Fibroblast of peridontal ligament (primary cell): ENCODE measurements around the gene IL2.
A peak's percentile ranks its signal among the peaks of the same experiment; 100 is the strongest.

Experiments
- DNase-seq: peaks from one replicate; pipeline ENCODE4 v3.0.0-alpha.2; 2010; ENCODE audit errors: extremely low read depth

The IL2 gene

GRCh38 chr4:122456231-122457116 lies at the start of gene IL2:
Gene IL2 (minus strand): TSS chr4:122456725. CDS start chr4:122456440, 285 bp downstream.
- no peak for DNase-seq

- DNase-seq = no peak
These were observed 46.7 kb upstream of the IL2 start for GRCh38 chr4:122503214-122503613.

GRCh38 chr4:122500852-122501501 lies 44.5 kb upstream of the IL2 start:
- DNase-seq = no peak

GRCh38 chr4:122489061-122489460 lies 32.5 kb upstream of the IL2 start:
- DNase-seq = no peak

GRCh38 chr4:122483481-122483880 lies 27.0 kb upstream of the IL2 start:
- DNase-seq = no peak

- DNase-seq = peak; percentile 9
These were observed 25.4 kb upstream of the IL2 start for GRCh38 chr4:122481766-122482405.

- no peak for DNase-seq
These were observed 24.3 kb upstream of the IL2 start for GRCh38 chr4:122480655-122481487.

- peak; percentile 12 for DNase-seq
These were observed 23.5 kb upstream of the IL2 start for GRCh38 chr4:122479935-122480416.

GRCh38 chr4:122476745-122477144 lies 20.2 kb upstream of the IL2 start:
- no peak for DNase-seq

- DNase-seq = no peak
These were observed 19.6 kb upstream of the IL2 start for GRCh38 chr4:122476126-122476525.

GRCh38 chr4:122475233-122475632 lies 18.7 kb upstream of the IL2 start:
- DNase-seq = no peak

GRCh38 chr4:122469457-122469856 lies 12.9 kb upstream of the IL2 start:
- no peak for DNase-seq

GRCh38 chr4:122458625-122459024 lies 2.1 kb upstream of the IL2 start:
- no peak for DNase-seq

GRCh38 chr4:122453384-122453995 lies 3.0 kb downstream of the IL2 start:
- DNase-seq = no peak

GRCh38 chr4:122450847-122451246 lies 5.7 kb downstream of the IL2 start:
- DNase-seq = peak; percentile 34

- DNase-seq = no peak
These were observed 22.2 kb downstream of the IL2 start for GRCh38 chr4:122434285-122434684.

- no peak for DNase-seq
These were observed 25.2 kb downstream of the IL2 start for GRCh38 chr4:122431351-122431750.

- DNase-seq = peak; percentile 62
These were observed 33.3 kb downstream of the IL2 start for GRCh38 chr4:122423246-122423645.

- peak; percentile 2 for DNase-seq
These were observed 44.0 kb downstream of the IL2 start for GRCh38 chr4:122412547-122412946.

- DNase-seq = no peak
These were observed 52.7 kb downstream of the IL2 start for GRCh38 chr4:122403861-122404260.
